Type B pancreatic cell (in vitro differentiated cells): Measurements from ENCODE around the gene STUM. TPM values are rescaled to one million over a fixed set of nuclear protein-coding genes. Genes with fewer than 3 reads are reported as not detected.

Source experiments
- DNase-seq: peaks from one replicate; pipeline ENCODE4 v3.0.0; 2021; ENCODE audit warnings: mixed read lengths; ENCODE audit not compliant: unreplicated experiment; ENCODE audit errors: extremely low spot score
- H3K27ac Mint-ChIP-seq: 2 replicates; pipeline ENCODE4 v1.8.0; 2021; ENCODE audit warnings: mild to moderate bottlenecking, mixed read lengths
- H3K27me3 Mint-ChIP-seq: 2 replicates; pipeline ENCODE4 v1.8.0; 2021; ENCODE audit warnings: mixed read lengths
- H3K36me3 Mint-ChIP-seq: 2 replicates; pipeline ENCODE4 v1.8.0; 2021; ENCODE audit warnings: mixed read lengths
- H3K4me1 Mint-ChIP-seq: one replicate; pipeline ENCODE4 v1.8.0; 2021; ENCODE audit warnings: mixed read lengths; ENCODE audit not compliant: unreplicated experiment
- H3K4me3 Mint-ChIP-seq: 2 replicates; pipeline ENCODE4 v1.8.0; 2021; ENCODE audit warnings: mild to moderate bottlenecking, mixed read lengths
- H3K9me3 Mint-ChIP-seq: 2 replicates; pipeline ENCODE4 v1.8.0; 2021; ENCODE audit warnings: mixed read lengths
- CTCF ChIP-seq: fragments of 200-600 bp; sonication (generic); conservative IDR thresholded peaks from 2 replicates; pipeline ENCODE4 v1.5.0; 2021; ENCODE audit warnings: antibody characterized with exemption, mild to moderate bottlenecking
- total RNA-seq: library from RNA; stranded (reverse); gene quantifications from 2 replicates; pipeline ENCODE4 v1.2.1, GENCODE V29; 2021; ENCODE audit warnings: low replicate concordance

The STUM gene
- total RNA-seq, 1 donor from 2014 or later = 2.8 TPM

GRCh38 chr1:226604560-226605317 is 56.2 kb downstream of the STUM start:
- TF ChIP-seq CTCF = no peak
- Mint-ChIP-seq H3K36me3 (no peaks in the 10 kb centered on the region), H3K27ac (no peak overlapping the region), H3K9me3 (no peaks in the 10 kb centered on the region), H3K4me1 (peaks cover 31% of the 10 kb centered on the region), H3K27me3 (peaks cover 4% of the 10 kb centered on the region), H3K4me3 (peak overlapping the region; percentile 7)
- no peak for DNase-seq

- Mint-ChIP-seq H3K4me3 (no peak overlapping the region), H3K9me3 (no peaks in the 10 kb centered on the region), H3K27me3 (peaks cover 4% of the 10 kb centered on the region), H3K27ac (no peak overlapping the region), H3K4me1 (peaks cover 31% of the 10 kb centered on the region), H3K36me3 (no peaks in the 10 kb centered on the region)
- TF ChIP-seq CTCF = no peak
- no peak for DNase-seq
Measured at GRCh38 chr1:226605318-226605950, 56.9 kb downstream of the STUM start.

GRCh38 chr1:226606311-226607267 is 58.0 kb downstream of the STUM start:
- Mint-ChIP-seq H3K9me3 (no peaks in the 10 kb centered on the region), H3K27me3 (peaks cover 4% of the 10 kb centered on the region), H3K36me3 (no peaks in the 10 kb centered on the region), H3K27ac (no peak overlapping the region), H3K4me1 (peaks cover 21% of the 10 kb centered on the region), H3K4me3 (no peak overlapping the region)
- no peak for TF ChIP-seq CTCF
- DNase-seq = no peak

- H3K27me3 Mint-ChIP-seq = peaks cover 4% of the 10 kb centered on the region
- H3K4me3 Mint-ChIP-seq = no peak overlapping the region
- H3K9me3 Mint-ChIP-seq = no peaks in the 10 kb centered on the region
- no peaks in the 10 kb centered on the region for H3K36me3 Mint-ChIP-seq
- peaks cover 21% of the 10 kb centered on the region for H3K4me1 Mint-ChIP-seq
- DNase-seq = no peak
- no peak for TF ChIP-seq CTCF
- H3K27ac Mint-ChIP-seq = no peak overlapping the region
Measured at GRCh38 chr1:226607268-226607660, 58.7 kb downstream of the STUM start.

GRCh38 chr1:226607821-226608220 is 59.3 kb downstream of the STUM start:
- Mint-ChIP-seq H3K4me3 (no peak overlapping the region), H3K4me1 (peaks cover 17% of the 10 kb centered on the region), H3K9me3 (no peaks in the 10 kb centered on the region), H3K27me3 (peaks cover 4% of the 10 kb centered on the region), H3K27ac (no peak overlapping the region), H3K36me3 (no peaks in the 10 kb centered on the region)
- TF ChIP-seq CTCF = no peak
- DNase-seq = no peak
